Aorta (tissue), 5 donors: Measurements from ENCODE around the gene TGM3. TPM values are rescaled to one million over a fixed set of nuclear protein-coding genes. Genes with fewer than 3 reads are reported as not detected.

Experiments used
- ATAC-seq: fragments of 200-7000 bp; cut with Tn5 transposase; one replicate; pipeline ENCODE4 v1.9.1; 2022; ENCODE audit warnings: moderate library complexity; ENCODE audit not compliant: low FRiP score
- DNase-seq, 2 donors: peaks; one replicate each; pipeline ENCODE4 v3.0.0-alpha.2; 2020
- H3K27ac ChIP-seq, 2 donors: one replicate each; pipeline ENCODE4 v1.5.1; 2013; ENCODE audit warnings: low read length in 2 of 2, mild to moderate bottlenecking in 2 of 2, moderate library complexity in 2 of 2, control low read depth in 1 of 2, inconsistent platforms in 1 of 2, low read depth in 1 of 2
- H3K27me3 ChIP-seq, 2 donors: one replicate each; pipeline ENCODE4 v1.6.1; 2013; ENCODE audit warnings: control low read depth in 1 of 2, low read length in 1 of 2, mild to moderate bottlenecking in 1 of 2, moderate library complexity in 1 of 2; ENCODE audit not compliant: insufficient read depth in 2 of 2, control insufficient read depth in 1 of 2
- H3K36me3 ChIP-seq, 2 donors: one replicate each; pipeline ENCODE4 v1.6.1; 2013; ENCODE audit warnings: control low read depth in 1 of 2, low read length in 1 of 2, mild to moderate bottlenecking in 1 of 2; ENCODE audit not compliant: insufficient read depth in 2 of 2, control insufficient read depth in 1 of 2
- H3K4me1 ChIP-seq, 2 donors: one replicate each; pipeline ENCODE4 v1.6.1; 2013; ENCODE audit warnings: low read length in 2 of 2, control low read depth in 1 of 2, mild to moderate bottlenecking in 1 of 2, moderate library complexity in 1 of 2; ENCODE audit not compliant: insufficient read depth in 2 of 2, control insufficient read depth in 1 of 2
- H3K4me3 ChIP-seq, 2 donors: one replicate each; pipeline ENCODE4 v1.5.1; 2013; ENCODE audit warnings: low read length in 2 of 2, control low read depth in 1 of 2, mild to moderate bottlenecking in 1 of 2
- H3K9me3 ChIP-seq: one replicate; pipeline ENCODE4 v1.6.1; 2013; ENCODE audit warnings: mild to moderate bottlenecking, low read length; ENCODE audit not compliant: control insufficient read depth
- WGBS, 2 donors: extraction: QIAGEN DNeasy Blood & Tissue Kit; methylation state at CpG; one replicate each; pipeline ENCODE4 v1.1.7; 2013; 5-methylcytosine and 5-hydroxymethylcytosine counted together
- intact Hi-C, 2 donors: fragments of 100-400 bp; cut with DNase I; formaldehyde crosslinking; loops; one replicate each; pipeline versions ENCODE4 v1.14.2 to v1.15.0; 2022
- polyA plus RNA-seq, 2 donors: library from polyadenylated mRNA; stranded (reverse); fragments of 200-250 nt; gene quantifications; one replicate each; pipeline ENCODE4 v1.2.3, GENCODE V29; 2013
- total RNA-seq, 2 donors: library from RNA; stranded (reverse); fragmentation: NEBNext Ultra II Directional; extraction: Animal tissue kit (Norgen Biotek cat#: 25700); gene quantifications; one replicate each; pipeline ENCODE4 v1.2.1, GENCODE V29; 2021
- donor health status: healthy with polysubstance abuse.
- donor health status: Bipolar disorder and iron deficiency.
- donor health status: DM: no; HTN: no; CAD: no.
- donor health status: DM: no; HTN: no; CAD: no.
- donor health status: DM: yes; HTN: yes; CAD: no.

The TGM3 gene
- total and polyA plus RNA-seq, 4 donors = 0.72 to 0.75 TPM; not detected in 2

- DNase-seq = no peak
- Histone ChIP-seq H3K4me1 (no peaks in the 10 kb centered on the region), H3K4me3 (no peak overlapping the region), H3K36me3 (no peaks in the 10 kb centered on the region), H3K27me3 (no peaks in the 10 kb centered on the region), H3K27ac (no peak overlapping the region), H3K9me3 (no peaks in the 10 kb centered on the region)
- 22 to 27% methylated on average over 2 of the region's 2 CpGs for WGBS, 2 donors
- intact Hi-C loops = no loop called here
- ATAC-seq = no peak
These were observed 30.2 kb downstream of the TGM3 start for GRCh38 chr20:2326046-2326445.

- no peak for ATAC-seq
- 90% methylated on average over 30 of the region's 30 CpGs for WGBS, 2 donors
- no peak overlapping the region for H3K4me3 ChIP-seq
- no peaks in the 10 kb centered on the region for H3K9me3 ChIP-seq
- H3K27ac ChIP-seq = no peak overlapping the region
- intact Hi-C loops = no loop called here
- DNase-seq = no peak
- H3K27me3 ChIP-seq = no peaks in the 10 kb centered on the region
- H3K4me1 ChIP-seq = no peaks in the 10 kb centered on the region
- no peaks in the 10 kb centered on the region for H3K36me3 ChIP-seq
These were observed 32.1 kb downstream of the TGM3 start for GRCh38 chr20:2327620-2328555.

- no peak overlapping the region for H3K27ac ChIP-seq
- H3K4me3 ChIP-seq = no peak overlapping the region
- H3K9me3 ChIP-seq = no peaks in the 10 kb centered on the region
- H3K4me1 ChIP-seq = no peaks in the 10 kb centered on the region
- intact Hi-C loops = no loop called here
- DNase-seq (no peak), ATAC-seq (no peak)
- H3K36me3 ChIP-seq = no peaks in the 10 kb centered on the region
- H3K27me3 ChIP-seq = no peaks in the 10 kb centered on the region
- 82 to 83% methylated on average over 5 of the region's 5 CpGs for WGBS, 2 donors
These were observed 33.5 kb downstream of the TGM3 start for GRCh38 chr20:2329286-2329685.

GRCh38 chr20:2330090-2330695 lies 34.4 kb downstream of the TGM3 start:
- H3K36me3 ChIP-seq = no peaks in the 10 kb centered on the region
- intact Hi-C loops = no loop called here
- no peak for DNase-seq
- no peaks in the 10 kb centered on the region for H3K9me3 ChIP-seq
- ATAC-seq = no peak
- no peak overlapping the region for H3K27ac ChIP-seq
- H3K27me3 ChIP-seq = no peaks in the 10 kb centered on the region
- 69 to 70% methylated on average over 3 of the region's 3 CpGs for WGBS, 2 donors
- H3K4me1 ChIP-seq = no peaks in the 10 kb centered on the region
- no peak overlapping the region for H3K4me3 ChIP-seq

- Histone ChIP-seq H3K4me1 (no peaks in the 10 kb centered on the region), H3K27me3 (no peaks in the 10 kb centered on the region), H3K4me3 (no peak overlapping the region), H3K36me3 (no peaks in the 10 kb centered on the region), H3K9me3 (no peaks in the 10 kb centered on the region), H3K27ac (no peak overlapping the region)
- DNase-seq (no peak), ATAC-seq (no peak)
- intact Hi-C loops = no loop called here
- 70 to 71% methylated on average over 5 of the region's 5 CpGs for WGBS, 2 donors
These were observed 35.3 kb downstream of the TGM3 start for GRCh38 chr20:2331106-2331505.

DNA sequence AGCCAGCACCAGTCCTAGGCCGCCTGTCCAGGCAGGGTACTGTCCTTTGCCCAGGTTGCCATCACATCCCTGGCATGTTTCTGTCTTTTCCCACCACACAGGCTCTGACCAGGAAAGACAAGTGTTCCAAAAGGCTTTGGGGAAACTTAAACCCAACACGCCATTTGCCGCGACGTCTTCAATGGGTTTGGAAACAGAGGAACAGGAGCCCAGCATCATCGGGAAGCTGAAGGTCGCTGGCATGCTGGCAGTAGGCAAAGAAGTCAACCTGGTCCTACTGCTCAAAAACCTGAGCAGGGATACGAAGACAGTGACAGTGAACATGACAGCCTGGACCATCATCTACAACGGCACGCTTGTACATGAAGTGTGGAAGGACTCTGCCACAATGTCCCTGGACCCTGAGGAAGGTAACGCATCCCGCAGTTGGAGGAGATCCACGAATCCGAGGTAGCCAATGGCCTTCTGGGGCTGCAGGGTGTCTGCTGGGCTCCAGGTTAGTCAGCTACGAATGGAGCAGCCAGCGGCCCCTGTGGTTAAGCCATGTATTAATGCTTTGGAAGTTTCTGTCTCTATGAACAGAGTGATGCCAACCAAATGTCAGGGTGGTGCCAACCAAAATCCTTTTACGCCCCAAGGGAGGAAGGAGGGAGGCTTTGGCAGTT lies 36.2 kb downstream of the TGM3 start:
- intact Hi-C loops = no loop called here
- Histone ChIP-seq H3K9me3 (no peaks in the 10 kb centered on the region), H3K4me1 (no peaks in the 10 kb centered on the region), H3K27ac (no peak overlapping the region), H3K4me3 (no peak overlapping the region), H3K36me3 (no peaks in the 10 kb centered on the region), H3K27me3 (no peaks in the 10 kb centered on the region)
- WGBS, 2 donors = 72 to 73% methylated on average over 17 of the region's 17 CpGs
- DNase-seq (no peak), ATAC-seq (no peak)

- H3K4me3 ChIP-seq = no peak overlapping the region
- intact Hi-C loops = no loop called here
- DNase-seq = no peak
- no peaks in the 10 kb centered on the region for H3K9me3 ChIP-seq
- H3K27ac ChIP-seq = no peak overlapping the region
- H3K27me3 ChIP-seq = no peaks in the 10 kb centered on the region
- H3K36me3 ChIP-seq = no peaks in the 10 kb centered on the region
- H3K4me1 ChIP-seq = no peaks in the 10 kb centered on the region
- 34 to 46% methylated on average over 4 of the region's 4 CpGs for WGBS, 2 donors
- no peak for ATAC-seq
These were observed 36.9 kb downstream of the TGM3 start for GRCh38 chr20:2332711-2333110.

DNA sequence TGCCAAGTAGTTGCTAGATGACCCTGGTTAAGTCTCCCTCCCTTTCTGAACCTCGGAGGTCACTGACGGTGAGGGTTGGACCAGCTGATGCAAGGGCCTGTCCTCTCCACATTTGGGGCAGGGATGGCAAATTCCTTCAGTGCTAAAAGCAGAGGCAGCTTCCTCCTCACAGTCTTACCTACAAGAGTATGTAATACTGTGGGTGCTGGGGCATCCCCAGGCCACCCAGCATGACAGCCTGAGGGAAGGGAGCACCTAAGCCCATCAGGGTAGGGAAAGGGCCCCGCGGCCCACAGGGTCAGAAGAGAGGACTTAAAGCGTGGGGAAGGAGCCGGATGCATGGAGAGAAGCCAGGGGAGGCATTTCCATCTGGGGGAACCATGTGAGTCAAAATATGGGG lies 38.0 kb downstream of the TGM3 start:
- no peak overlapping the region for H3K27ac ChIP-seq
- no peaks in the 10 kb centered on the region for H3K9me3 ChIP-seq
- no peaks in the 10 kb centered on the region for H3K27me3 ChIP-seq
- WGBS, 2 donors = 76 to 81% methylated on average over 6 of the region's 6 CpGs
- no peaks in the 10 kb centered on the region for H3K36me3 ChIP-seq
- intact Hi-C loops = no loop called here
- no peak for ATAC-seq
- DNase-seq = no peak
- no peak overlapping the region for H3K4me3 ChIP-seq
- H3K4me1 ChIP-seq = no peaks in the 10 kb centered on the region
